Measurements from ENCODE around the gene RAB18.

DNA sequence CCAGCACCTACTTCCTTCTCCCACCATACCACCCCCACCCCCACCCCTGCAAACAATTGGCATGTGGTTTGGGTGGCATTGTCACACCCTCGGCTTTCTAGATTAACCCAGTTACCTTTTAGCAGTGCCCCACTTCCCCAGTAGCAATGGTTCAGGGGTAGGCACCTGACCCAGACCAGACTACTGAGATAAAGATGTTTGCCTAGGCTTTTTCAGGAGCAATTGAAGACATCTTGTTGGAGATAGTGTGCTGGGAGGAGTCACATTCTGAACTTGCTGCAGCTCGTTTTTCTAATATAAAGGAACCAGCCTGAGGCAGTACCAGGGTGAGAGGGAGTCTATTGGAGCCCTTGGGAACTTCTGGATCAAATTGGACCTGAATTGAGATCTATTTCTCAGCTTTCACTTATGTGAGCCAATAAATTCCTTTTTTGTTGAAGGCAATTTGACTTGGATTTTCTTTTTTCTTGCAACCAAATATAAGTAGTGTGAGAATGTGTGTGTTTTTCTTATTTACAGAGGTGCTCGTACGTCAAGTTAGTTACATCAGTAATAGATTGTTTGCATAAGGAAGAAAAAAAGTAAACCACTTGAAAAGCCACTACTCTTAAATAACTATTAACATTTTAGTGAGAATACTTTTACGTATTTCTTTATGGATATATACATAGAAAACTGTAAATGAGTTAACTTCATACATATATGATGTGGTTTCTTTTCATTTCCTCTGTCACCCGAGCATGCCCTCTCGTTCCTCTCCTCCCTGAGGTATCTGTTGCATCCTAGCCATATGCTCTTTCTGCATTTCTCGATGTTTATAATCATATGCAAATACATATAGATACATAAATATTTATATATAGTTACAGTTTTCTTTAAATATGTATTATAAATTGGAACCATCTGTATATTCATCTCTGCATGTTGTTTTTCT lies 38.0 kb downstream of the RAB18 start:
- TF ChIP-seq POLR2A (IDR thresholded peaks at IDR 0.05; ENCODE audit: low read depth, low read length) (no peak), POLR2AphosphoS5 (IDR thresholded peaks at IDR 0.05; ENCODE audit: low read depth, low read length) (no peak)
